OCI-LY1 (cell line): Measurements from ENCODE around the gene TBC1D9B.

ENCODE experiments used
- H2AFZ ChIP-seq: fragments of 200-600 bp; sonication (generic), shearing (Covaris generic); 2 replicates; pipeline ENCODE4 v1.6.0; 2014; ENCODE audit warnings: antibody characterized with exemption, mild to moderate bottlenecking, low read length
- H3F3A ChIP-seq: fragments of 200-600 bp; sonication (generic), shearing (Covaris generic); 2 replicates; pipeline ENCODE4 v1.6.0; 2014; ENCODE audit warnings: mild to moderate bottlenecking, antibody characterized with exemption, low read length, moderate library complexity; ENCODE audit not compliant: insufficient read depth
- H3K27ac ChIP-seq: fragments of 200-600 bp; sonication (generic); 2 replicates; pipeline ENCODE4 v1.5.1; 2014; ENCODE audit warnings: low read length, mixed run types, mild to moderate bottlenecking, low read depth; ENCODE audit not compliant: poor library complexity, severe bottlenecking
- H3K27me3 ChIP-seq: fragments of 200-600 bp; sonication (generic); 2 replicates; pipeline ENCODE4 v1.6.0; 2014; ENCODE audit warnings: antibody characterized with exemption, mild to moderate bottlenecking, low read length, moderate library complexity; ENCODE audit not compliant: insufficient read depth
- H3K36me3 ChIP-seq: fragments of 200-600 bp; sonication (generic); 2 replicates; pipeline ENCODE4 v1.6.1; 2014; ENCODE audit warnings: mild to moderate bottlenecking, antibody characterized with exemption, low read length, moderate library complexity, mixed read lengths; ENCODE audit not compliant: insufficient read depth
- H3K4me1 ChIP-seq: fragments of 200-600 bp; sonication (generic); 2 replicates; pipeline ENCODE4 v1.5.1; 2014; ENCODE audit warnings: mild to moderate bottlenecking, low read length, moderate library complexity; ENCODE audit not compliant: insufficient read depth, severe bottlenecking
- H3K4me2 ChIP-seq: fragments of 200-600 bp; sonication (generic), shearing (Covaris generic); 2 replicates; pipeline ENCODE4 v1.6.1; 2014; ENCODE audit warnings: low read length
- H3K4me3 ChIP-seq: fragments of 200-600 bp; sonication (generic); 2 replicates; pipeline ENCODE4 v1.5.1; 2014; ENCODE audit warnings: low read length, low read depth, mild to moderate bottlenecking, mixed read lengths; ENCODE audit not compliant: poor library complexity, severe bottlenecking
- H3K79me2 ChIP-seq: fragments of 200-600 bp; shearing (Covaris generic); 2 replicates; pipeline ENCODE4 v1.6.1; 2016; ENCODE audit warnings: mixed run types, low read length, mixed read lengths; ENCODE audit not compliant: insufficient read depth
- H3K9ac ChIP-seq: fragments of 200-600 bp; sonication (generic), shearing (Covaris generic); 2 replicates; pipeline ENCODE4 v1.6.1; 2014; ENCODE audit warnings: mild to moderate bottlenecking, low read length, mixed read lengths
- H3K9me2 ChIP-seq: fragments of 200-600 bp; sonication (generic), shearing (Covaris generic); 2 replicates; pipeline ENCODE4 v1.6.1; 2014; ENCODE audit warnings: low read depth, mild to moderate bottlenecking, low read length, mixed read lengths
- H3K9me3 ChIP-seq: fragments of 200-600 bp; shearing (Covaris generic); 2 replicates; pipeline ENCODE4 v1.6.1; 2014; ENCODE audit warnings: low read length, mixed read lengths
- H4K20me1 ChIP-seq: fragments of 200-600 bp; sonication (generic), shearing (Covaris generic); 2 replicates; pipeline ENCODE4 v1.6.0; 2016; ENCODE audit warnings: mild to moderate bottlenecking, low read length; ENCODE audit not compliant: insufficient read depth
- CTCF ChIP-seq: fragments of 200-600 bp; sonication (generic), shearing (Covaris generic); IDR thresholded peaks from 2 replicates; pipeline ENCODE4 v1.5.1; 2017; ENCODE audit warnings: mild to moderate bottlenecking, antibody characterized with exemption, low read length, moderate library complexity, mixed read lengths
- EZH2 ChIP-seq: fragments of 200-600 bp; sonication (generic), shearing (Covaris generic); IDR thresholded peaks from 2 replicates; pipeline ENCODE4 v1.8.0; 2017; ENCODE audit warnings: borderline replicate concordance, mixed run types, mild to moderate bottlenecking, antibody characterized with exemption, low read length, moderate library complexity, mixed read lengths

Gene TBC1D9B

GRCh38 chr5:179832039-179832745 lies 75.5 kb downstream of the TBC1D9B start:
- no peak overlapping the region for H3K4me3 ChIP-seq
- no peaks in the 10 kb centered on the region for H3K9me2 ChIP-seq
- H3K9me3 ChIP-seq = no peaks in the 10 kb centered on the region
- H3K36me3 ChIP-seq = peaks cover 85% of the 10 kb centered on the region
- TF ChIP-seq EZH2 = no peak
- H3K27ac ChIP-seq = no peak overlapping the region
- no peak overlapping the region for H2AFZ ChIP-seq
- no peaks in the 10 kb centered on the region for H4K20me1 ChIP-seq
- no peak overlapping the region for H3K9ac ChIP-seq
- H3F3A ChIP-seq = no peaks in the 10 kb centered on the region
- H3K27me3 ChIP-seq = no peaks in the 10 kb centered on the region
- H3K4me1 ChIP-seq = no peaks in the 10 kb centered on the region
- H3K79me2 ChIP-seq = no peaks in the 10 kb centered on the region
- H3K4me2 ChIP-seq = no peak overlapping the region

- Histone ChIP-seq H3K9me2 (no peaks in the 10 kb centered on the region), H3K9ac (no peak overlapping the region), H3K79me2 (no peaks in the 10 kb centered on the region), H3K27me3 (no peaks in the 10 kb centered on the region), H4K20me1 (no peaks in the 10 kb centered on the region), H3K4me1 (no peaks in the 10 kb centered on the region), H3K4me3 (no peak overlapping the region), H3K9me3 (no peaks in the 10 kb centered on the region), H3K4me2 (no peak overlapping the region), H3K36me3 (peaks cover 85% of the 10 kb centered on the region), H3K27ac (no peak overlapping the region), H2AFZ (no peak overlapping the region), H3F3A (no peaks in the 10 kb centered on the region)
- no peak for TF ChIP-seq CTCF
- TF ChIP-seq EZH2 = no peak
Observed at GRCh38 chr5:179830818-179831468, 76.8 kb downstream of the TBC1D9B start.

GRCh38 chr5:179829732-179830435 lies 77.8 kb downstream of the TBC1D9B start:
- no peak overlapping the region for H2AFZ ChIP-seq
- no peaks in the 10 kb centered on the region for H4K20me1 ChIP-seq
- no peaks in the 10 kb centered on the region for H3F3A ChIP-seq
- no peak overlapping the region for H3K4me3 ChIP-seq
- H3K79me2 ChIP-seq = no peaks in the 10 kb centered on the region
- no peak overlapping the region for H3K4me2 ChIP-seq
- TF ChIP-seq EZH2 = no peak
- TF ChIP-seq CTCF = no peak
- peaks cover 91% of the 10 kb centered on the region for H3K36me3 ChIP-seq
- no peaks in the 10 kb centered on the region for H3K9me2 ChIP-seq
- H3K9ac ChIP-seq = no peak overlapping the region
- H3K4me1 ChIP-seq = no peaks in the 10 kb centered on the region
- no peaks in the 10 kb centered on the region for H3K27me3 ChIP-seq
- H3K27ac ChIP-seq = no peak overlapping the region
- H3K9me3 ChIP-seq = no peaks in the 10 kb centered on the region
